ENCODE results near the gene INCENP. TPM values are rescaled to one million over a fixed set of nuclear protein-coding genes. Genes with fewer than 3 reads are reported as not detected.

INCENP gene
- total RNA-seq, 6 experiments from 2014 or later = 6.4 to 8.9 (median 7.1) TPM

DNA sequence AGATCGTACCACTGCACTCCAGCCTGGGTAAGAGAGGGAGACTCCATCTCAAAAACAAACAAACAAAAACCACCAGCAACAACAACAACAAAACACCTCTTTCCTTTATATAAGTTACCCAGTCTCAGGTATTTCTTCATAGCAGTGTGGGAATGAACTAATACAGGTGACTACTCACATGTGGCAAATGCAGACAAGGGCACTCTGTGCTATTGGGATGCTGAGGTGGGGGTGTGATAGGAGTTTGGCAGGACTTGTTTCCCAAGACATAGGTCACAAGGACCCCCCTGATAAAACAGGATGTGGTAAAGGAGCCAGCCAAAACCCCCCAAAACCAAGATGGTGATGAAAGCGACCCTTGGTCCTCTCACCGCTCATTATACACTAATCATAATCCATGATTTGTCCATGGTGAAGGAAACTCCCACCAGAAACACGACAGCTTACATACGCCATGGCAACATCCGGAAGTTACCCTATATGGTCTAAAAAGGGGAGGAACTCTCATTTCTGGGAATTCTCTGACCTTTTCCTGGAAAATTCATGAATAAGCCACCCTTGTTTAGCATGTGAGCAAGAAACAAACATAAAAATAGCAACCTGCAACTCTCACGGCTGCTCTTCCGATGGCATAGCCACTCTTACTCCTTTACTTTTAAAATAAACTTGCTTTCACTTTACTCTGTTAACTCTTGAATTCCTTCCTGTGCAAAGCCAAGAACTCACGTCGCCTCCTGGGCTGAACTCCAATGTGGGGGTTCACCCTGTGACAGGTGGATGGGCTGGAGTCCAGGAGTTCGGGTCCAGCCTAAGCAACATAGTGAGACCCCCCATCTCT, 18.8 kb upstream of the INCENP start:
- no peaks in the 10 kb centered on the region for H3K36me3 ChIP-seq
- WGBS (ENCODE audit: insufficient coverage, low coverage, low lambda C conversion rate, missing lambda C conversion rate) = 15% methylated on average over 10 of the region's 11 CpGs
- no peaks in the 10 kb centered on the region for H3K9me3 ChIP-seq
- H3K27ac ChIP-seq = peak overlapping the region in 2 of 3 donors; percentile 37 to 75
- H3K4me3 ChIP-seq = no peak overlapping the region
- DNase-seq (no peak), ATAC-seq (peak; percentile 59 to 77 (median 68))
- H3K4me1 ChIP-seq = no peaks in the 10 kb centered on the region
- intact Hi-C loops (cut with DNase I) = no loop called here
- no peaks in the 10 kb centered on the region for H3K27me3 ChIP-seq
- no peak for TF ChIP-seq CTCF (IDR thresholded peaks at IDR 0.05)

DNA sequence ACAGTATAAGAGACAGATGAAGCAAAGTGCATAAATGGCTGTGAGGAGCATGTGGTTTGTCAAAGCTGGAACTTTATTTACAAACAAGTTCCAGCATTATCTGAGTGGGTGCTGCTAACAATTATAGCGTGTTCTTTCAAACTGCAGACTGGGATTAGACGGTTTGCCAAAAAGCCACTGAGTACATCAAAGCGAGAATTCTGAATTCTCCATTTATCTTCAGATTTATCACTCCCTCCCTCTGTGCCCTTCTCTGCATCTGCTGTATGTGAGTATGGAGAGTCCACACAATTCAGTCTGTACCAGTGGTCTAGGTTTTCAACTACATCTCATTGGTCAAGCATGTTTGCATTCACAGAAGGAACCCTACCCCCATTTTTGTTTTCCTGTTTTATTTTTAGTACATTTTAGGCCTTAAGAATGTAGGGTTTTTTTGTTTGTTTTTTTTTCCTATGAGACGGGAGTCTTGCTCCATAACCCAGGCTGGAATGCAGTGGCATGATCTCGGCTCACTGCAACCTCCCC, 18.1 kb upstream of the INCENP start:
- H3K4me3 ChIP-seq = no peak overlapping the region
- 24% methylated on average over 5 of the region's 5 CpGs for WGBS (ENCODE audit: insufficient coverage, low coverage, low lambda C conversion rate, missing lambda C conversion rate)
- TF ChIP-seq POLR2A (IDR thresholded peaks at IDR 0.05) (no peak), CTCF (IDR thresholded peaks at IDR 0.05) (no peak)
- H3K27ac ChIP-seq = peak overlapping the region in 2 of 3 donors; percentile 37 to 41
- intact Hi-C loops (cut with DNase I) = no loop called here
- no peaks in the 10 kb centered on the region for H3K27me3 ChIP-seq
- no peaks in the 10 kb centered on the region for H3K4me1 ChIP-seq
- H3K9me3 ChIP-seq = no peaks in the 10 kb centered on the region
- no peaks in the 10 kb centered on the region for H3K36me3 ChIP-seq
- DNase-seq = no peak
- ATAC-seq = peak in 1 of 4 donors; percentile 20

GRCh38 chr11:62108017-62108750, 15.6 kb upstream of the INCENP start:
- ATAC-seq (peak; percentile 66 to 82 (median 75)), DNase-seq (no peak)
- Histone ChIP-seq H3K4me1 (peaks cover 0 to 5% (median 0%) of the 10 kb centered on the region in 4 donors), H3K27ac (no peak overlapping the region), H3K9me3 (no peaks in the 10 kb centered on the region), H3K4me3 (no peak overlapping the region), H3K27me3 (no peaks in the 10 kb centered on the region), H3K36me3 (no peaks in the 10 kb centered on the region)
- no peak for TF ChIP-seq POLR2A (IDR thresholded peaks at IDR 0.05)
- peak; percentile 79 to 87 (median 86) for TF ChIP-seq CTCF (IDR thresholded peaks at IDR 0.05)
- 22% methylated on average over 12 of the region's 14 CpGs for WGBS (ENCODE audit: insufficient coverage, low coverage, low lambda C conversion rate, missing lambda C conversion rate)
- intact Hi-C loops (cut with DNase I) = no loop called here

DNA sequence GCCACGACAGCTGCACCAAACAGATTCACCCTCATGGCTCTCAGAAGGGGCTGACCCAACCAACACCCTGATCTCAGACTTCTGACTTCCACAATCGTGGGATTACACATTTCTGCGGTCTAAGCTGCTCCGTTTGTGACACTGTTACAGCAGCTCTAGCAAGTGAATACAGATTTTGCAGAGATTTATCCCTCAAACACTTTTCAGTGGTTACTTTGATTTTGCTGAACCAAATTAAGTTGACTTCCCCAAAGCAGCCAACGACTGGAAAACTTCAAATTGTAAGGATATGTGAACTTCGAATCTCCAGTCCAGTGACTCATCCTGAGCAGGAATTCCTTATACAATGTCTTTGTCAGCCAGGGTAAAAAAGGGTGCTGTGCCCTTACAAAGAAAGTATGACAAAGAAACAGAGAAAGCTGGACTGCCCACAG, 14.8 kb upstream of the INCENP start:
- WGBS (ENCODE audit: insufficient coverage, low coverage, low lambda C conversion rate, missing lambda C conversion rate) = 40% methylated on average over 6 of the region's 6 CpGs
- Histone ChIP-seq H3K9me3 (no peaks in the 10 kb centered on the region), H3K36me3 (no peaks in the 10 kb centered on the region), H3K27ac (no peak overlapping the region), H3K4me1 (peaks cover 0 to 5% (median 0%) of the 10 kb centered on the region in 4 donors), H3K4me3 (no peak overlapping the region), H3K27me3 (no peaks in the 10 kb centered on the region)
- DNase-seq (no peak), ATAC-seq (no peak)
- TF ChIP-seq CTCF (IDR thresholded peaks at IDR 0.05) (no peak), POLR2A (IDR thresholded peaks at IDR 0.05) (no peak)
- intact Hi-C loops (cut with DNase I) = no loop called here

Data from right lobe of liver (tissue), 6 donors.